ENCODE measurements around the gene UNC13A.

UNC13A gene

DNA sequence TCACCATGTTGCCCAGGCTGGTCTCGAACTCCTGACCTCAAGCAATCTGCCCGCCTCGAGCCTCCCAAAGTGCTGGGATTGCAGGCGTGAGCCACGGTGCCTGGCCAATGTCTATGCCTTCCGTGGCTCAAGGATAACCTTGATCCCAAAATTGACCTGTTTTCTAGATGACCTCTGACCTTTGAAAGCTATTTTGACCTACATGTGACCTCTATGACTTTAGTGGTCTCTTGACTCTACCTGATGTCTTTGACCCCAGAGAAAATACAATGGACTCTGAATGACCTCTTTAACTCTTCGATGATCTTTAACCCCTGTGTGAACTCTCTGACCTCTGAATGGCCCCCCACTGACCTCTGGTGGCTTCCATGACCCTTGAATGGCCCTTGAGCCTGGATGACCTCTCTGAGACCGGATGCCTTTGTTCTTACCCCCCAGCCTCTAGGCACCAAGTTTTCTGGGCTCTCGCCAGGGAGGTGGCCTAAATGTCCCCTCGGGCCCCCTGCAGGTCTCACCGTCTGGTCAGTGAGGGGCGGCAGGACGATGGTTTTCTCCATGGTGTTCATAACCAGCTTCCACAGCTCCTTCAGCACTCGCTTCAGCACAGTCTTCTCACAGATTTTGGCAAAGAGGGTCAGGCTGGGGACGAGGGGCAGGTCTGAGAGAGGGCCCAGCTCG is 63.7 kb downstream of the UNC13A start:
- no peak overlapping the region for H3K4me3 ChIP-seq (ENCODE audit: low read depth, low read length)
- TF ChIP-seq, protein P1, sequence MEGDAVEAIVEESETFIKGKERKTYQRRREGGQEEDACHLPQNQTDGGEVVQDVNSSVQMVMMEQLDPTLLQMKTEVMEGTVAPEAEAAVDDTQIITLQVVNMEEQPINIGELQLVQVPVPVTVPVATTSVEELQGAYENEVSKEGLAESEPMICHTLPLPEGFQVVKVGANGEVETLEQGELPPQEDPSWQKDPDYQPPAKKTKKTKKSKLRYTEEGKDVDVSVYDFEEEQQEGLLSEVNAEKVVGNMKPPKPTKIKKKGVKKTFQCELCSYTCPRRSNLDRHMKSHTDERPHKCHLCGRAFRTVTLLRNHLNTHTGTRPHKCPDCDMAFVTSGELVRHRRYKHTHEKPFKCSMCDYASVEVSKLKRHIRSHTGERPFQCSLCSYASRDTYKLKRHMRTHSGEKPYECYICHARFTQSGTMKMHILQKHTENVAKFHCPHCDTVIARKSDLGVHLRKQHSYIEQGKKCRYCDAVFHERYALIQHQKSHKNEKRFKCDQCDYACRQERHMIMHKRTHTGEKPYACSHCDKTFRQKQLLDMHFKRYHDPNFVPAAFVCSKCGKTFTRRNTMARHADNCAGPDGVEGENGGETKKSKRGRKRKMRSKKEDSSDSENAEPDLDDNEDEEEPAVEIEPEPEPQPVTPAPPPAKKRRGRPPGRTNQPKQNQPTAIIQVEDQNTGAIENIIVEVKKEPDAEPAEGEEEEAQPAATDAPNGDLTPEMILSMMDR (IDR thresholded peaks at IDR 0.05; ENCODE audit: low read depth, low read length), result no peak

DNA sequence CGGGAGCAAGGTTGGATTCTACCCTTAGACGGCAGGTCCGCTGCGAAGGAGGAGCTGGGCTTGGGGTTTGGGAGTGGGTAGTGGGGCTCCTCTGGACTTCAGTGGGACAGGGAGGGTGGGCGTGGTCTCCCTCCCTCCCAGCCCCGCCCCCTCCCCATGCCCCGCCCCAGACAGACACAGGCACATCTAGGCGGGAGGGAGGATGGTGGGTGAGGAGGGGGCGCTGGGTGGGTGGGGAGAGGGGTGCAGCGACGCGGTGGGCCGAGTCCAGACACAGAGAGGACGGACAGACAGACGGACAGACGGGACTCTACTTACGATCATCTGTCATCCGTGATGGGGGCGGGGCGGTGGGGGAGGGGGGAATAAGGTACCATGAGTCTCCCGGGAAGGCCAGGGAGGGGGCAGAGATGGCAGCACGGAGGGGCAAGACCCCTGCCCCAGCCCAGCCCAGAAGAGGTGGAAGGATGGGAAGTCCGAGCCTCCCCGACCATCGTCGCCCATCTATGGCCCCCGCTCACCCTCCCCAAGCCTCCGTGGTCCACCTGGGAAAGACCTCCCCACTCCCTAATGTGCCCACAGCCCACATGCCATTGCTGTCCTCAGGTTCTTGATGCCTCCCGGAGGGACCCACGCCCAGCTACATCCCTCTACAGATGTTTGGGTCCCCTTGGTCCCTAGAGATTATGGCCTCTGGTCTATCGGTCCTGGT is 64.8 kb downstream of the UNC13A start:
- TF ChIP-seq, protein P1 (IDR thresholded peaks at IDR 0.05; ENCODE audit: low read depth, low read length), result no peak
- no peak overlapping the region for H3K4me3 ChIP-seq (ENCODE audit: low read depth, low read length)

DNA sequence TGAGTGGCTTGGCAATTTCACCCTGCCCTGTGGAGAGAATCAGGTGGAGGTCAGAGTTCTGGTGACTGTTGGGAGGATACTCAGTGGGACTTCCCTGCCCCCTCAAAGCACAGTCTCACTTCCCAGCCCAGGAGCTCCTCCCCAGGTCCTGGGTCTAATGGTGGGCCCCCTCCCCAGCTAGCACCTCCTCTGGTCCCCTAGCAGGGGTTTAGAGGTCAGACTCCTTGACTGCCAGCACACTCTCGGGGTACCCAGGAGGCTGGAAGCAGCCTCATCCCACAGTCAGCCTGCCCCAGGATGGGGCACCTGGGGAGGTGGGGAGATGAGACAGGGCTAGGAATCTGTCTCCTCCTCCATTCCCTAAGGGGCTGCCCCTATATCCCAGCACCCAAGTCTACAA is 67.5 kb downstream of the UNC13A start:
- TF ChIP-seq, protein P1 (IDR thresholded peaks at IDR 0.05; ENCODE audit: low read depth, low read length), result no peak
- no peak overlapping the region for H3K4me3 ChIP-seq (ENCODE audit: low read depth, low read length)

DNA sequence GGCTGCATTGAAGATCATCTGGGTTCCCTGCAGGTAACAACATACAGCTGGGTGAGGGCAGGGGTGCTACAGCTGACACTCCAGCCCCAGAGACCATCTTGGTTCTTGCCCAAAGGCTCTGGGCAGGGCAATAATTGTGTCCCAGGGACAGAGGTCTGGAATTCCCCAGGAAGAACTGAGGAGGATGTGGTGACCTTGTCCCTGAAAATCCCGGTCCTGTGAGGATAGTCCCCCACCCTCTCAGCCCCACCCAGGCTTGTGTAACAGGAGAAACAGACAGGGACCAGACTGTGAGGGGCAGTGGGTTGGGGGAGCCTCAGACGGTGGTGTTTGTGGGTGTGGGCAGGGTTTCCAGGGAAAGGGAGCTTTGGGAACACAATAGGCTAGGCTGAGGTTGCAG is 69.2 kb downstream of the UNC13A start:
- TF ChIP-seq, protein P1 (IDR thresholded peaks at IDR 0.05; ENCODE audit: low read depth, low read length), result no peak
- H3K4me3 ChIP-seq (ENCODE audit: low read depth, low read length), result no peak overlapping the region

DNA sequence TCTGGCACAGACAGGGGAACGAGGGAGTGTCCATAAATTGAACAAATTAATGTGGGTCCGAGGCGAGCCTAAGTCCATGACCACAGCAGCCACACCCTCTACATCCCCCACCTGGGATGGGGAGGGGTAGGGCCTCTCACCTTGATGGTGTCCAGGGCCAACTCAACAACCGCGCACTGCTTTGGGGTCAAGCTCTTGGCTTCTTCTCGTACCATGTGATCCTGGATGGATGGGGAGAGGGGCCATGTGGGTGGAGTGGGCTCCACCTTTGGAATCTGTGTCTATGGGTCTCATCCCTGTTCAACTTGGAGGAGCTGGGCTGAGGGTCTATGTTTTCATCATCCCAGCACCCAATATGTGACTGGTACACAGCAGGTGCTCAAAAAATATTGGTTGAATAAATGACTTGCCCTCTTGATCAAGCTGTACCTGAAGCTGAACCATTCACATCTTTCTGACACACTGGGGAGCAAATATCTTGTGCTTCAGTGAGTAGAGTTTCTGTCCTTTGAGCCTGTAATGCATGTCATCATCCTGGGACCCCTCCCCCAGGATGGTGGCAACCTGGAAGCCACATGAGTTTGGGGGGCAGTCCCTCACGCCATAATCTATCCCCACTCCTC is 69.8 kb downstream of the UNC13A start:
- TF ChIP-seq, protein P1 (IDR thresholded peaks at IDR 0.05; ENCODE audit: low read depth, low read length), result no peak
- no peak overlapping the region for H3K4me3 ChIP-seq (ENCODE audit: low read depth, low read length)

DNA sequence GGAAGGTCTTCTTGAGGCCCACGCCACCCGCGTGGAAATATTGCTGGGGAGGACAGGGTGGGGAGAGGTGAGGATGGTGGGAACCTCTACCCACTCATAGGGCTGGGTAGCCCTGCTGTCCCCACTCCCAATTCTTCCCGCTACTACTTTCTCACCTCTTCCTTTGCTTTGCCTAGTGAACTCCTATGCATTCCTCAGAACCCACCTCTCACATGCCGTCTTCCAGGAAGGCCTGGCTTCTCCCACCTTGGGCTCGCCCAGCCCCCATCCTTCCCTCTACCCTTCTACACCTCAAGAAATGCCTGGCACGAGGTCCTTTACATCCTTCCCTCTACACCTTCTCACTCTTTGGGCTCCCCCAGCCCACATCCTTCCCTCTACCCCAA is 70.4 kb downstream of the UNC13A start:
- TF ChIP-seq, protein P1 (IDR thresholded peaks at IDR 0.05; ENCODE audit: low read depth, low read length), result no peak
- H3K4me3 ChIP-seq (ENCODE audit: low read depth, low read length), result no peak overlapping the region

Data from WI38 (cell line).